K562 (cell line): Measurements from ENCODE around the gene CEND1. TPM values are rescaled to one million over a fixed set of nuclear protein-coding genes. Genes with fewer than 3 reads are reported as not detected.
A peak's percentile ranks its signal among the peaks of the same experiment; 100 is the strongest.

ENCODE experiments used
- AFF4 ChIP-seq: sonication (generic); formaldehyde crosslinking; IDR thresholded peaks from 2 replicates; pipeline ENCODE4 v1.8.0; 2023; ENCODE audit warnings: mild to moderate bottlenecking, missing genetic modification reagents
- ARID1B ChIP-seq: fragments of 450-650 bp; IDR thresholded peaks from 2 replicates; pipeline ENCODE4 v1.6.1; 2016; ENCODE audit warnings: antibody characterized with exemption, mild to moderate bottlenecking, inconsistent platforms
- ATF1 ChIP-seq, 2 experiments: fragments of 450-650 bp in 1 of 2; IDR thresholded peaks; 2 replicates each; pipeline ENCODE4 v1.6.1; 2016; ENCODE audit warnings: missing compliant biosample characterization in 1 of 2, missing genetic modification characterization in 1 of 2
- FOXK2 ChIP-seq, 2 experiments: fragments of 450-650 bp; IDR thresholded peaks in 1 of 2; conservative IDR thresholded peaks in 1 of 2; 2 replicates each; pipeline ENCODE4 v1.6.1; 2016; ENCODE audit warnings: low read depth in 2 of 2, mild to moderate bottlenecking in 1 of 2
- GTF2B ChIP-seq: IDR thresholded peaks from 2 replicates; pipeline ENCODE4 v1.6.1; 2011; ENCODE audit not compliant: insufficient read length; ENCODE audit errors: extremely low read depth
- PHF20 ChIP-seq: fragments of 450-650 bp; IDR thresholded peaks from 2 replicates; pipeline ENCODE4 v1.6.1; 2018; ENCODE audit not compliant: partially characterized antibody
- POLR2B ChIP-seq: fragments of 450-650 bp; IDR thresholded peaks from 2 replicates; pipeline ENCODE4 v1.6.1; 2018; ENCODE audit warnings: low read depth; ENCODE audit not compliant: partially characterized antibody
- XRCC5 ChIP-seq: fragments of 200-400 bp; formaldehyde crosslinking; IDR thresholded peaks from 2 replicates; pipeline ENCODE4 v1.6.1; 2017; ENCODE audit warnings: low read depth, mild to moderate bottlenecking, low read length
- ZBTB26 ChIP-seq: fragments of 450-650 bp; formaldehyde crosslinking; IDR thresholded peaks from 2 replicates; pipeline ENCODE4 v1.4.0; 2022; ENCODE audit warnings: missing genetic modification characterization
- ZC3H8 ChIP-seq: fragments of 450-650 bp; IDR thresholded peaks from 2 replicates; pipeline ENCODE4 v1.6.1; 2017
- ZNF316 ChIP-seq: fragments of 450-650 bp; IDR thresholded peaks from 2 replicates; pipeline ENCODE4 v1.6.1; 2016
- polyA plus RNA-seq, 8 experiments: library from polyadenylated mRNA; depleted of rRNA in 4 of 8; stranded (reverse) in 5 of 8; unstranded in 3 of 8; fragments of >200 nt; fragmentation: Nextera tagmentation in 2 of 8; fragmentation: Illumina TruSeq in 1 of 8; extraction: Ambion mirVana in 2 of 8; extraction: Trizol in 1 of 8; gene quantifications; 2 replicates each; pipeline versions ENCODE4 v1.2.1 to v1.2.3, GENCODE V29; 2011 to 2014; ENCODE audit warnings: inconsistent platforms in 1 of 8, missing spikeins in 1 of 8
- total RNA-seq, 7 experiments: library from RNA; depleted of rRNA in 6 of 7; stranded (reverse); fragments of >200 nt in 6 of 7; fragmentation: Illumina TruSeq in 2 of 7; extraction: Trizol in 2 of 7; gene quantifications; 2 replicates each; pipeline versions ENCODE4 v1.2.1 to v1.2.3, GENCODE V29; 2011 to 2021; ENCODE audit warnings: low replicate concordance in 1 of 7
- TF ChIP-seq, protein P1 (sequence below), 3 experiments: fragments of 200-800 bp in 1 of 3; fragments of 250-450 bp in 1 of 3; fragments of 450-650 bp in 1 of 3; sonication (Bioruptor Pico) in 1 of 3; sonication (Bioruptor generic) in 1 of 3; formaldehyde crosslinking in 1 of 3; IDR thresholded peaks; 2 replicates each; pipeline versions ENCODE4 v1.6.1 to v1.8.0; 2016 to 2022; ENCODE audit warnings: mild to moderate bottlenecking in 2 of 3, missing genetic modification characterization in 2 of 3, missing compliant biosample characterization in 1 of 3, moderate library complexity in 1 of 3
- TF ChIP-seq, protein P2 (sequence below): sonication (generic); formaldehyde crosslinking; IDR thresholded peaks from 2 replicates; pipeline ENCODE4 v1.8.0; 2023; ENCODE audit warnings: mild to moderate bottlenecking, missing genetic modification reagents

Gene CEND1
- total and polyA plus RNA-seq, 9 of the 15 experiments (the other 6 are each of a cell fraction or from before 2014, with no cell fraction given): 0.13 to 0.18 (median 0.16) TPM; not detected in 6

DNA sequence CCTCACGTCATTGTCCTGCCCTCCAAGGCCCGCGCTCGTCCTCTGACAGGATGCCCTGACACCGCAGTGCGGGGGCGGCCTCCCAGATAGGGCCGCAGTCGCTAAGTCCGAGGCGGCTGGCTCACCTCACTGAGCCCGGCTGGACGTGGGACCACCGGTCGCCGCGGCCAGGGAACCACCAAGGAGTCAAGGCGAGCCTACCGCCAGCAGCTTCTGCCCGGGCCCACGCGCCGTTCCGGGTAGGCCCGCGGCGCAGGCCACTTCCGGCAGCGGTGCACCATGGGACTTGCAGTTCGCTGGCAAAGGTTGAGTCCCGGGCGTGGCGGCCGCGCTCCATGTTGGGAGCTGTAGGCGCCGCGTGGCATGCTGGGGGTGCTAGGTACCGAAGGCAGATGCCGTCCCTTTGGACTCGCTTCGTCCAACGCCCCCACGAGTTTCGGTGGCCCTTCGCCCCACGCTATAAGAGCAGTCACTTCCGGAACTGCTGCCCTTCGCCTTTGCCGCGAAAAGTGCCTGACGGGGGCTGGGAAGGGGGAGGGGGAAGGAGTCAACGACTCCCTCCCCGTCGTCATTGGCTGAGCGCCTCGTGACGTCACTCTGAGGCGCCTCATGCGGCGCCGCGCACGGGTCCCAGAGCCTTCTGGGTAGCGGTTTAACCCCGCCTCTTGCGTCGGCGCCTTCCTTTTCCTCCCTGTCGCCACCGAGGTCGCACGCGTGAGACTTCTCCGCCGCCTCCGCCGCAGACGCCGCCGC is 19.6 kb upstream of the CEND1 start, which contains the start of gene RPLP2 (continued):
- TF ChIP-seq, protein P1, sequence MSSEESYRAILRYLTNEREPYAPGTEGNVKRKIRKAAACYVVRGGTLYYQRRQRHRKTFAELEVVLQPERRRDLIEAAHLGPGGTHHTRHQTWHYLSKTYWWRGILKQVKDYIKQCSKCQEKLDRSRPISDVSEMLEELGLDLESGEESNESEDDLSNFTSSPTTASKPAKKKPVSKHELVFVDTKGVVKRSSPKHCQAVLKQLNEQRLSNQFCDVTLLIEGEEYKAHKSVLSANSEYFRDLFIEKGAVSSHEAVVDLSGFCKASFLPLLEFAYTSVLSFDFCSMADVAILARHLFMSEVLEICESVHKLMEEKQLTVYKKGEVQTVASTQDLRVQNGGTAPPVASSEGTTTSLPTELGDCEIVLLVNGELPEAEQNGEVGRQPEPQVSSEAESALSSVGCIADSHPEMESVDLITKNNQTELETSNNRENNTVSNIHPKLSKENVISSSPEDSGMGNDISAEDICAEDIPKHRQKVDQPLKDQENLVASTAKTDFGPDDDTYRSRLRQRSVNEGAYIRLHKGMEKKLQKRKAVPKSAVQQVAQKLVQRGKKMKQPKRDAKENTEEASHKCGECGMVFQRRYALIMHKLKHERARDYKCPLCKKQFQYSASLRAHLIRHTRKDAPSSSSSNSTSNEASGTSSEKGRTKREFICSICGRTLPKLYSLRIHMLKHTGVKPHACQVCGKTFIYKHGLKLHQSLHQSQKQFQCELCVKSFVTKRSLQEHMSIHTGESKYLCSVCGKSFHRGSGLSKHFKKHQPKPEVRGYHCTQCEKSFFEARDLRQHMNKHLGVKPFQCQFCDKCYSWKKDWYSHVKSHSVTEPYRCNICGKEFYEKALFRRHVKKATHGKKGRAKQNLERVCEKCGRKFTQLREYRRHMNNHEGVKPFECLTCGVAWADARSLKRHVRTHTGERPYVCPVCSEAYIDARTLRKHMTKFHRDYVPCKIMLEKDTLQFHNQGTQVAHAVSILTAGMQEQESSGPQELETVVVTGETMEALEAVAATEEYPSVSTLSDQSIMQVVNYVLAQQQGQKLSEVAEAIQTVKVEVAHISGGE (CRISPR knock-in tag; IDR thresholded peaks at IDR 0.05): peak in 2 of 3 experiments; percentile 71 to 95; a peak in 4 of 6 replicates
- TF ChIP-seq POLR2B (peak; percentile 87), XRCC5 (no peak), ARID1B (peak; percentile 41), PHF20 (peak; percentile 85), AFF4 (CRISPR knock-in tag) (peak; percentile 74; the same call in 1 of the 2 replicates), FOXK2 (conservative IDR thresholded peaks at IDR 0.05 in 1 of 2, IDR thresholded peaks at IDR 0.05 in 1 of 2; ENCODE audit: low read depth in 2 of 2) (peak; percentile 51 to 70; a peak in 2 of 4 replicates), ZNF316 (peak; percentile 52; the same call in 1 of the 2 replicates), ZC3H8 (no peak), ZBTB26 (no peak), GTF2B (peak; percentile 35), ATF1 (CRISPR knock-in tag; IDR thresholded peaks at IDR 0.05) (peak; percentile 98), ATF1 (tag; IDR thresholded peaks at IDR 0.05) (peak; percentile 100)
- TF ChIP-seq, protein P2, sequence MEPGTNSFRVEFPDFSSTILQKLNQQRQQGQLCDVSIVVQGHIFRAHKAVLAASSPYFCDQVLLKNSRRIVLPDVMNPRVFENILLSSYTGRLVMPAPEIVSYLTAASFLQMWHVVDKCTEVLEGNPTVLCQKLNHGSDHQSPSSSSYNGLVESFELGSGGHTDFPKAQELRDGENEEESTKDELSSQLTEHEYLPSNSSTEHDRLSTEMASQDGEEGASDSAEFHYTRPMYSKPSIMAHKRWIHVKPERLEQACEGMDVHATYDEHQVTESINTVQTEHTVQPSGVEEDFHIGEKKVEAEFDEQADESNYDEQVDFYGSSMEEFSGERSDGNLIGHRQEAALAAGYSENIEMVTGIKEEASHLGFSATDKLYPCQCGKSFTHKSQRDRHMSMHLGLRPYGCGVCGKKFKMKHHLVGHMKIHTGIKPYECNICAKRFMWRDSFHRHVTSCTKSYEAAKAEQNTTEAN (CRISPR knock-in tag): 0 out of 2 replicates have a peak, but pooled peaks have one; percentile 40
